VCaP (cell line): ENCODE results near the gene ALDH3A1.

Source experiments
- H3K27ac ChIP-seq: fragments of 450-650 bp; 2 replicates; pipeline ENCODE4 v1.5.1; 2017
- TF ChIP-seq, protein P1 (sequence below): fragments of 450-650 bp; conservative IDR thresholded peaks from 2 replicates; pipeline ENCODE4 v1.5.1; 2017; ENCODE audit warnings: mild to moderate bottlenecking, moderate library complexity

ALDH3A1 gene

GRCh38 chr17:19780846-19781245, 32.7 kb upstream of the ALDH3A1 start:
- TF ChIP-seq, protein P1, sequence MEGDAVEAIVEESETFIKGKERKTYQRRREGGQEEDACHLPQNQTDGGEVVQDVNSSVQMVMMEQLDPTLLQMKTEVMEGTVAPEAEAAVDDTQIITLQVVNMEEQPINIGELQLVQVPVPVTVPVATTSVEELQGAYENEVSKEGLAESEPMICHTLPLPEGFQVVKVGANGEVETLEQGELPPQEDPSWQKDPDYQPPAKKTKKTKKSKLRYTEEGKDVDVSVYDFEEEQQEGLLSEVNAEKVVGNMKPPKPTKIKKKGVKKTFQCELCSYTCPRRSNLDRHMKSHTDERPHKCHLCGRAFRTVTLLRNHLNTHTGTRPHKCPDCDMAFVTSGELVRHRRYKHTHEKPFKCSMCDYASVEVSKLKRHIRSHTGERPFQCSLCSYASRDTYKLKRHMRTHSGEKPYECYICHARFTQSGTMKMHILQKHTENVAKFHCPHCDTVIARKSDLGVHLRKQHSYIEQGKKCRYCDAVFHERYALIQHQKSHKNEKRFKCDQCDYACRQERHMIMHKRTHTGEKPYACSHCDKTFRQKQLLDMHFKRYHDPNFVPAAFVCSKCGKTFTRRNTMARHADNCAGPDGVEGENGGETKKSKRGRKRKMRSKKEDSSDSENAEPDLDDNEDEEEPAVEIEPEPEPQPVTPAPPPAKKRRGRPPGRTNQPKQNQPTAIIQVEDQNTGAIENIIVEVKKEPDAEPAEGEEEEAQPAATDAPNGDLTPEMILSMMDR, result no peak
- H3K27ac ChIP-seq, result peak overlapping the region; percentile 40; the same call in 1 of the 2 replicates

DNA sequence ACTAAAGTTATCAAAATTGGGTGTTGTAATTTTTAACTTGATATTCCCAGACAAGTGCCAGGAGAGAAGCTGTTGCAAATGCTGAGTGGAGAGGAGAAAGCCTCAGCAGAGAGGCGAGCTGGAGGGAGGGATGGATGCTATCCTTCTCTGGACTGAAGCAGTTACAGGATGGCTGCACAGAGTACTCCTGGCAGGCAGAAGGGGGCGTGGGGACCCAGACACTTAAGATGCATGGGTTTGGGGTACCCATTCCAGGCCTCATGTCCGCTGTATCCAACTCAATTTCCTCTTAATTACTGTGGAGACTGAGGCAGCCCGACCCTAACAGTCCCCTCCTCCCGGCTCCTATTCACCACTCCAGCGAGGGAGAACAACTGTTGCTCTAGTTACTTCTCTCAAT, 25.4 kb upstream of the ALDH3A1 start:
- no peak overlapping the region for H3K27ac ChIP-seq
- TF ChIP-seq, protein P1, result no peak

DNA sequence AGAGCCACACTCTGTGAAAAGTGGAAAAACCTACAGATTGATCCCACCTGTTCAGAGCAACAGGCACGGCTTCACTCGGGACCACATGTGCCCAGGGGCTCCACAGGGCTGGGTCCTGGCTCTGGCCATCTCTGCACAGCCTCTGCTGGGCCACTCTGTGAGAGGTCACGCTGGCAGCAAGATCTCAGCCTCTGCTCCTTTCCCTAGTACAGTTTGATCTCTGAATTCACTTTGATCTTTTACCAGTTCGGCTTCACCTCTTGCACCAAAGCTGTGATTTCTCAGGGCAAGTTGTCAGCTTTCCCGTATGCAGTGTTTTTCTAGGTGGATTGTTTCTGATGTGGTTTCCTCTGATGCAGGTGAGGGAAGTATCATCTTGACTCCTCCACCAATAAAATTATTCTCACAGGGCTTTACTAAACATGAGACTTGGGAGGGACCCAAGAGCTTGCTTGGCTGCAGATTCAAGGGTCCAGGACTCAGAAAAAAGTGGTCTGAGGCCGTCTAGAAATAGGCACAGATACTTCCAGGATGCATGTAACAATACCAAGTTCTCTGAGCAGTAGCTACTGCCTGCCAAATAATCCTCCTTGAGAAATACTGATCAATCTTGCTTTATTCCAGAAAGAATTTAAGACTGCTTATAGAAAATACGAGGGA, 24.0 kb upstream of the ALDH3A1 start:
- TF ChIP-seq, protein P1, result no peak
- no peak overlapping the region for H3K27ac ChIP-seq

DNA sequence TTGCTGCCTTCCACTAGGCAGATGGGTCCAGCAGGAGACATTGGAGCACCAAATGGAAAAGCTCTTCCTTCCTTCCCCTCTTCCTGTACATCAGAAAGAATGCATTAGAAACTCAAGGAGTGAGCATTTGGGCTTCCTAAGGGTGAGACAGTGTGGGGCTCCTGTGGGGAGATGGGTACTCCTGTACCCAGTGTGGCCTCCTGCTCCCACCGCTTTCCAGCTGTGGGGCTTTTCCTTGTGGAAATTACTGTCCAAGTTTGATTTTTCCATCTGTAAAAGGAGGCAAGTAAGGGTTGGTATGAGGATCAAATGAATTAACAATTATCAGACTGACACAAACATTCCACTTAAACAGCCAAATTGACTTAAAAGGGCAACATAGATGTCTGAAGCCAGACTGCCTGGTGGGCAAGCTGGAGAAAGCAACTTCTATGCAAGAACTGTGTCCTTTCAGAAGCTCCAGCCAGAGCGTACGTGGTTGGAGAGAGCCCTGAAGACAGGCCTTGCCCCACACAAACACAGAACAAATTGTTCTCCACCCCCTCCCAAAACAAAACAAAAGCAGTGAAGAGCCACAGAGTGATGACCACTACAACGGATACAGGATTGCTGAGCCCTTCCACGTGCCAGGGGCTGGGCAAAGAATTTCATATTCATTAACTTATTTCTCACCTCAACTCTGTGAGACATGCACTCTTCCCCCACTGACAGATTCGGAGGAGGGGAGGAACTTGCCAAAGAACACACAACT, 23.1 kb upstream of the ALDH3A1 start:
- TF ChIP-seq, protein P1, result no peak
- no peak overlapping the region for H3K27ac ChIP-seq

- TF ChIP-seq, protein P1, result no peak
- H3K27ac ChIP-seq, result no peak overlapping the region
Observed at GRCh38 chr17:19769946-19770652, 22.0 kb upstream of the ALDH3A1 start.

GRCh38 chr17:19768046-19768782, 20.1 kb upstream of the ALDH3A1 start:
- TF ChIP-seq, protein P1, result no peak
- H3K27ac ChIP-seq, result no peak overlapping the region
